ENCODE data around the gene TSTD2.

- TF ChIP-seq, protein P1, sequence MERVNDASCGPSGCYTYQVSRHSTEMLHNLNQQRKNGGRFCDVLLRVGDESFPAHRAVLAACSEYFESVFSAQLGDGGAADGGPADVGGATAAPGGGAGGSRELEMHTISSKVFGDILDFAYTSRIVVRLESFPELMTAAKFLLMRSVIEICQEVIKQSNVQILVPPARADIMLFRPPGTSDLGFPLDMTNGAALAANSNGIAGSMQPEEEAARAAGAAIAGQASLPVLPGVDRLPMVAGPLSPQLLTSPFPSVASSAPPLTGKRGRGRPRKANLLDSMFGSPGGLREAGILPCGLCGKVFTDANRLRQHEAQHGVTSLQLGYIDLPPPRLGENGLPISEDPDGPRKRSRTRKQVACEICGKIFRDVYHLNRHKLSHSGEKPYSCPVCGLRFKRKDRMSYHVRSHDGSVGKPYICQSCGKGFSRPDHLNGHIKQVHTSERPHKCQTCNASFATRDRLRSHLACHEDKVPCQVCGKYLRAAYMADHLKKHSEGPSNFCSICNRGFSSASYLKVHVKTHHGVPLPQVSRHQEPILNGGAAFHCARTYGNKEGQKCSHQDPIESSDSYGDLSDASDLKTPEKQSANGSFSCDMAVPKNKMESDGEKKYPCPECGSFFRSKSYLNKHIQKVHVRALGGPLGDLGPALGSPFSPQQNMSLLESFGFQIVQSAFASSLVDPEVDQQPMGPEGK (CRISPR knock-in tag; IDR thresholded peaks at IDR 0.05; ENCODE audit: borderline replicate concordance), result no peak
- TF ChIP-seq ZNF70 (CRISPR knock-in tag; IDR thresholded peaks at IDR 0.05) (no peak), RARB (CRISPR knock-in tag; IDR thresholded peaks at IDR 0.05) (no peak), CSRNP3 (CRISPR knock-in tag; IDR thresholded peaks at IDR 0.05) (no peak)
These were observed 9.2 kb downstream of the TSTD2 start for GRCh38 chr9:97623946-97624345.
